Activated T-helper 2 cell treated with anti-CD3 and anti-CD28 coated beads, Interferon-gamma antibody, Interleukin-2, Interleukin-4, amounts not matched to agents 10 μg/mL and 5 μg/mL and 100 μg/mL, durations not matched to agents 14 hours and 24 hours and 36 hours (primary cell): ENCODE data around the gene FDXR. TPM values are rescaled to one million over a fixed set of nuclear protein-coding genes. Genes with fewer than 3 reads are reported as not detected.
A peak's percentile ranks its signal among the peaks of the same experiment; 100 is the strongest.

ENCODE experiments used
- DNase-seq: peaks from one replicate; pipeline ENCODE4 v3.0.0; 2021; ENCODE audit warnings: low spot score
- H3K27ac Mint-ChIP-seq: one replicate; pipeline ENCODE4 v1.8.0; 2021; ENCODE audit warnings: mixed read lengths
- H3K27me3 Mint-ChIP-seq: one replicate; pipeline ENCODE4 v1.8.0; 2021; ENCODE audit warnings: low read depth, mixed read lengths
- H3K36me3 Mint-ChIP-seq: one replicate; pipeline ENCODE4 v1.8.0; 2021; ENCODE audit warnings: low read depth, mixed read lengths
- H3K4me1 Mint-ChIP-seq: one replicate; pipeline ENCODE4 v1.8.0; 2021; ENCODE audit warnings: low read depth, mixed read lengths
- H3K4me3 Mint-ChIP-seq: one replicate; pipeline ENCODE4 v1.8.0; 2021; ENCODE audit warnings: low read depth, mild to moderate bottlenecking, moderate library complexity, mixed read lengths
- H3K9me3 Mint-ChIP-seq: one replicate; pipeline ENCODE4 v1.8.0; 2021; ENCODE audit warnings: mixed read lengths
- intact Hi-C: fragments of 100-400 bp; cut with micrococcal nuclease; formaldehyde crosslinking; loops from one replicate; pipeline ENCODE4 v1.15.1; 2023
- total RNA-seq: library from RNA; stranded (reverse); gene quantifications from 2 replicates; pipeline ENCODE4 v1.2.3, GENCODE V29; 2022

FDXR gene
- total RNA-seq, 1 donor from 2014 or later: 17.8 TPM

GRCh38 chr17:74864297-74864865 lies 8.4 kb downstream of the FDXR start:
- H3K27ac Mint-ChIP-seq: no peak overlapping the region
- peaks cover 3% of the 10 kb centered on the region for H3K4me1 Mint-ChIP-seq
- no peak overlapping the region for H3K4me3 Mint-ChIP-seq
- peaks cover 12% of the 10 kb centered on the region for H3K36me3 Mint-ChIP-seq
- no peak for DNase-seq
- intact Hi-C loops: loop anchor here (2.0 kb wide), 2 partner anchors 120 to 208 kb away; no protein-coding TSS in a partner anchor
- no peaks in the 10 kb centered on the region for H3K9me3 Mint-ChIP-seq
- peaks cover 12% of the 10 kb centered on the region for H3K27me3 Mint-ChIP-seq

GRCh38 chr17:74863420-74864296 lies 9.1 kb downstream of the FDXR start:
- DNase-seq: no peak
- Mint-ChIP-seq H3K27me3 (peaks cover 19% of the 10 kb centered on the region), H3K36me3 (peaks cover 12% of the 10 kb centered on the region), H3K9me3 (no peaks in the 10 kb centered on the region), H3K4me3 (no peak overlapping the region), H3K27ac (no peak overlapping the region), H3K4me1 (peaks cover 3% of the 10 kb centered on the region)
- intact Hi-C loops: loop anchor here (2.0 kb wide), 2 partner anchors 119 to 207 kb away; no protein-coding TSS in a partner anchor

GRCh38 chr17:74862919-74863318 lies 9.9 kb downstream of the FDXR start:
- Mint-ChIP-seq H3K36me3 (peaks cover 12% of the 10 kb centered on the region), H3K27me3 (peaks cover 23% of the 10 kb centered on the region), H3K9me3 (no peaks in the 10 kb centered on the region), H3K4me1 (peaks cover 3% of the 10 kb centered on the region), H3K27ac (no peak overlapping the region), H3K4me3 (no peak overlapping the region)
- intact Hi-C loops: loop anchor here (1.0 kb wide), 1 partner anchor 72 kb away; no protein-coding TSS in a partner anchor
- DNase-seq: no peak

- H3K9me3 Mint-ChIP-seq: no peaks in the 10 kb centered on the region
These were observed 10.5 kb downstream of the FDXR start for GRCh38 chr17:74862108-74862901.

GRCh38 chr17:74861662-74862107 lies 11.1 kb downstream of the FDXR start:
- H3K27me3 Mint-ChIP-seq: peaks cover 35% of the 10 kb centered on the region
- intact Hi-C loops: loop anchor here (1.0 kb wide), 1 partner anchor 70 kb away; no protein-coding TSS in a partner anchor
- peaks cover 12% of the 10 kb centered on the region for H3K36me3 Mint-ChIP-seq
- no peak overlapping the region for H3K4me3 Mint-ChIP-seq
- DNase-seq: no peak
- H3K27ac Mint-ChIP-seq: no peak overlapping the region
- H3K4me1 Mint-ChIP-seq: peaks cover 3% of the 10 kb centered on the region
- no peaks in the 10 kb centered on the region for H3K9me3 Mint-ChIP-seq

More at GRCh38 chr17:74862108-74862901, 10.5 kb downstream of the FDXR start:
- H3K27me3 Mint-ChIP-seq: peaks cover 28% of the 10 kb centered on the region
- peak; percentile 56 for DNase-seq
- H3K36me3 Mint-ChIP-seq: peaks cover 12% of the 10 kb centered on the region
- H3K4me1 Mint-ChIP-seq: peaks cover 3% of the 10 kb centered on the region
- H3K27ac Mint-ChIP-seq: no peak overlapping the region
- intact Hi-C loops: loop anchor here (1.0 kb wide), 1 partner anchor 71 kb away; no protein-coding TSS in a partner anchor
- H3K4me3 Mint-ChIP-seq: peak overlapping the region; percentile 13

GRCh38 chr17:74860872-74861661 lies 11.7 kb downstream of the FDXR start:
- DNase-seq: no peak
- Mint-ChIP-seq H3K4me3 (no peak overlapping the region), H3K4me1 (peaks cover 3% of the 10 kb centered on the region), H3K9me3 (no peaks in the 10 kb centered on the region), H3K27ac (no peak overlapping the region), H3K36me3 (peaks cover 12% of the 10 kb centered on the region), H3K27me3 (peaks cover 40% of the 10 kb centered on the region)
- intact Hi-C loops: no loop called here

- Mint-ChIP-seq H3K4me3 (no peak overlapping the region), H3K4me1 (peaks cover 3% of the 10 kb centered on the region), H3K36me3 (peaks cover 12% of the 10 kb centered on the region), H3K27me3 (peaks cover 45% of the 10 kb centered on the region), H3K27ac (no peak overlapping the region), H3K9me3 (no peaks in the 10 kb centered on the region)
- intact Hi-C loops: no loop called here
- DNase-seq: no peak
These were observed 12.4 kb downstream of the FDXR start for GRCh38 chr17:74860229-74860871.

GRCh38 chr17:74859459-74860228 lies 13.2 kb downstream of the FDXR start, which contains the start of gene GRIN2C:
Gene GRIN2C, minus strand, starts transcription at chr17:74859885. Its CDS starts 4,793 bp downstream, at chr17:74855092.
- intact Hi-C loops: no loop called here
- no peak within 1 kb of the TSS for H3K4me3 Mint-ChIP-seq
- H3K27ac Mint-ChIP-seq: no peak within 1 kb of the TSS
- no peaks in the 10 kb centered on the region for H3K9me3 Mint-ChIP-seq
- peaks cover 49% of the 10 kb centered on the region for H3K27me3 Mint-ChIP-seq
- DNase-seq: no peak
- H3K36me3 Mint-ChIP-seq: peaks cover 5% of the 10 kb centered on the region
- H3K4me1 Mint-ChIP-seq: peaks cover 3% of the 10 kb centered on the region

GRCh38 chr17:74858672-74859458 lies 13.9 kb downstream of the FDXR start:
- H3K4me3 Mint-ChIP-seq: no peak overlapping the region
- H3K9me3 Mint-ChIP-seq: no peaks in the 10 kb centered on the region
- intact Hi-C loops: no loop called here

GRCh38 chr17:74857191-74857590 lies 15.6 kb downstream of the FDXR start:
- no peak overlapping the region for H3K4me3 Mint-ChIP-seq
- H3K27me3 Mint-ChIP-seq: peaks cover 62% of the 10 kb centered on the region
- H3K9me3 Mint-ChIP-seq: no peaks in the 10 kb centered on the region
- H3K36me3 Mint-ChIP-seq: no peaks in the 10 kb centered on the region
- no peak for DNase-seq
- H3K4me1 Mint-ChIP-seq: peaks cover 11% of the 10 kb centered on the region
- intact Hi-C loops: no loop called here
- H3K27ac Mint-ChIP-seq: no peak overlapping the region

More at GRCh38 chr17:74858672-74859458, 13.9 kb downstream of the FDXR start:
- Mint-ChIP-seq H3K4me1 (peaks cover 3% of the 10 kb centered on the region), H3K27me3 (peaks cover 54% of the 10 kb centered on the region), H3K27ac (no peak overlapping the region), H3K36me3 (peaks cover 5% of the 10 kb centered on the region)
- no peak for DNase-seq
